Nephron (organoid): ENCODE results near the gene PLA2G10.

Source experiments
- H3K27ac Mint-ChIP-seq, 3 experiments: 2 replicates each; pipeline ENCODE4 v1.8.0; 2020; ENCODE audit warnings: mixed read lengths in 3 of 3, mild to moderate bottlenecking in 2 of 3, moderate library complexity in 1 of 3
- H3K27me3 Mint-ChIP-seq: 2 replicates; pipeline ENCODE4 v1.8.0; 2021; ENCODE audit warnings: low read depth, mild to moderate bottlenecking, moderate library complexity, mixed read lengths
- H3K36me3 Mint-ChIP-seq: 2 replicates; pipeline ENCODE4 v1.8.0; 2020; ENCODE audit warnings: low read depth, mixed read lengths
- H3K4me1 Mint-ChIP-seq: 2 replicates; pipeline ENCODE4 v1.8.0; 2020; ENCODE audit warnings: mixed read lengths
- H3K4me3 Mint-ChIP-seq, 3 experiments: 2 replicates each; pipeline ENCODE4 v1.8.0; 2020; ENCODE audit warnings: mild to moderate bottlenecking in 3 of 3, mixed read lengths in 3 of 3, moderate library complexity in 2 of 3
- H3K9me3 Mint-ChIP-seq: 2 replicates; pipeline ENCODE4 v1.8.0; 2020; ENCODE audit warnings: mixed read lengths
- CTCF ChIP-seq, 3 experiments: fragments of 200-600 bp; sonication (generic); IDR thresholded peaks; one replicate each; pipeline ENCODE4 v1.5.0; 2021; ENCODE audit warnings: antibody characterized with exemption in 3 of 3; ENCODE audit not compliant: unreplicated experiment in 3 of 3

The PLA2G10 gene

DNA sequence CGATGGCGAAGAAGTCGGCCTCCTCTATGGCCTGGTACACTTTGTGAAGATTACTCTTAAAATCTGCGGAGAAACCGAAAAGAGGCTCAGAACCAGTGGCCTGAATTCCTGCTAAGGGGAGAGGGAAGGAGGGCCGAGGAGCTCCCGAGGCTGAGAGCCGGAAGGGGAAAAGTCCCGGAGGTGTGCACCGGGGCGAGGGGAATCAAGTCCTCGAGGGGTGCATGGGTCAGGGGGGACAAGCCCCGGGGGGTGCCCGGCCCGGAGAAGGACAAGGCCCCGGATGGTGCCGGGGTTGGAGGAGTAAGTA is 64.5 kb downstream of the PLA2G10 start:
- Mint-ChIP-seq H3K27me3 (no peaks in the 10 kb centered on the region), H3K27ac (peak overlapping the region; percentile 88 to 92 (median 91)), H3K4me1 (peaks cover 29% of the 10 kb centered on the region), H3K4me3 (peak overlapping the region; percentile 88 to 93 (median 88)), H3K36me3 (peaks cover 21% of the 10 kb centered on the region), H3K9me3 (peaks cover 3% of the 10 kb centered on the region)
- TF ChIP-seq CTCF (IDR thresholded peaks at IDR 0.05; ENCODE audit: unreplicated experiment in 3 of 3), result no peak

DNA sequence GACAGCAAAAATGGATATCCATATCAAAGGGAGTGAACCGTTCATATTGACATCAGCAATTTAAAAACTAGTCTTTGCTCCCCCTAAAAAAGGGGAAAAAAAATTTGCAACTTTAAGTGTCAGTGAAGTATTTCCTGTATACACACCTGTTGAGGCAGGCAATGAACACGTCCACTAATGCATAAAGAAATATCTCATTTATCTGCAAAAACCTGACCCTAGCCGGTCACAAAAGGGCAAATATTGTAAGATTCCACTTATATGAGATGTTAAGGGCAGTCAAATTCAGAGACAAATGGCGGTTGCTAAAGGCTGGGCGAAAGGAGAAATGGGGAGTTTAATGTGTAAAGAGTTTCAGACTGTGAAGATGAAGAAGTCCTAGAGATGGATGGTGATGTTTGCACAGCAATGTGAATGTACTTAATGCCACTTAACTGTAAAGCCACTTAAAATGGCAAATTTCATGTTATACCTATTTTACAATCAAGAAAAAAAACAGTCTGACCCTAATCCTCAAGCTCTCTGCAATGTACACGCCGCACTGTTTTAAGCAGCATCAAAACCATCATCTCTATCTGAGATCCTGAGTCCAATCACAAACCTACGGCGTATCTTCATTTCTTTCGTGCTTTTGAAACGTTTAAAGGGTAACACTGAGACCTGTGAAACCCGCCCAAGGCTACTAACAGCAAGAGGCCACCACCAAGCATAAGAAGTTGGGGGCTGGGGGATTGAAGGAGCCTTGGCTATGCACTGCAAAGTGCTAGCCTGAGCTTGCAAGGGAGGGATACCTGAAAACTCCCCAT is 65.1 kb downstream of the PLA2G10 start:
- Mint-ChIP-seq H3K36me3 (peaks cover 25% of the 10 kb centered on the region), H3K27ac (peak overlapping the region; percentile 88 to 92 (median 91)), H3K9me3 (peaks cover 3% of the 10 kb centered on the region), H3K27me3 (no peaks in the 10 kb centered on the region), H3K4me1 (peaks cover 24% of the 10 kb centered on the region), H3K4me3 (peak overlapping the region; percentile 88 to 93 (median 88))
- TF ChIP-seq CTCF (IDR thresholded peaks at IDR 0.05; ENCODE audit: unreplicated experiment in 3 of 3), result no peak

DNA sequence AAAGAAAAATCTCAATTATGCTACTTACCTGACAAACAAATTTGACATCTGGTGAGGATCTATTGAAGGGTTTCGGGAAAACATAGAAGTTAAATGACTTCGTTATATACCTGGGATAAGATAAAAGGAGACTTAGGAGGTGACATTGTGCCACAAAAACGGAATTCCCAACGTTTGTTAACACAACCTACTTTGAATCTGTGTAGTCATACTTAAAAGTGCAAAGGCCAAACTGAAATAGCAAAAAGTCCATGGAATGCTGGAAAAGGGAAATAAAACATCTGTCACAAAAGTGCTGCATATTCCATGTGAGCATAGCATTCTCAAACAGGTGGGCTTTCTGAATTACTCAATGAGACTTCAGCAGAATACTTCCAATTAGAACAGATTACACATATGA is 67.0 kb downstream of the PLA2G10 start:
- TF ChIP-seq CTCF (IDR thresholded peaks at IDR 0.05; ENCODE audit: unreplicated experiment in 3 of 3), result no peak
- peaks cover 3% of the 10 kb centered on the region for H3K9me3 Mint-ChIP-seq
- no peaks in the 10 kb centered on the region for H3K27me3 Mint-ChIP-seq
- H3K4me3 Mint-ChIP-seq, result peak overlapping the region in 2 of 3 experiments; percentile 42 to 53
- peaks cover 37% of the 10 kb centered on the region for H3K36me3 Mint-ChIP-seq
- no peak overlapping the region for H3K27ac Mint-ChIP-seq
- H3K4me1 Mint-ChIP-seq, result peaks cover 14% of the 10 kb centered on the region
